Neural progenitor cell (in vitro differentiated cells): ENCODE data around the gene MARCHF6. TPM values are rescaled to one million over a fixed set of nuclear protein-coding genes. Genes with fewer than 3 reads are reported as not detected.

Experiments
- DNase-seq: peaks from one replicate; pipeline ENCODE4 v3.0.0-alpha.2; 2016; ENCODE audit warnings: low spot score
- H2AFZ ChIP-seq: fragments of 200-600 bp; sonication (generic); replicated peaks from 2 replicates; pipeline ENCODE4 v1.6.1; 2016; ENCODE audit warnings: antibody characterized with exemption
- H3F3A ChIP-seq: fragments of 200-600 bp; sonication (generic); 2 replicates; pipeline ENCODE4 v1.6.1; 2016; ENCODE audit warnings: antibody characterized with exemption, low read depth
- H3K27ac ChIP-seq: fragments of 200-600 bp; sonication (generic); 2 replicates; pipeline ENCODE4 v1.5.1; 2016; ENCODE audit warnings: mild to moderate bottlenecking
- H3K27me3 ChIP-seq: fragments of 200-600 bp; sonication (generic); 2 replicates; pipeline ENCODE4 v1.6.1; 2016; ENCODE audit warnings: mild to moderate bottlenecking, moderate library complexity
- H3K36me3 ChIP-seq: fragments of 200-600 bp; sonication (generic); 2 replicates; pipeline ENCODE4 v1.5.1; 2016
- H3K4me1 ChIP-seq: fragments of 200-600 bp; sonication (generic); 2 replicates; pipeline ENCODE4 v1.6.1; 2016; ENCODE audit warnings: mixed run types
- H3K4me2 ChIP-seq: fragments of 200-600 bp; sonication (generic); 2 replicates; pipeline ENCODE4 v1.6.1; 2016
- H3K4me3 ChIP-seq: fragments of 200-600 bp; sonication (generic); 2 replicates; pipeline ENCODE4 v1.5.1; 2016
- H3K79me2 ChIP-seq: fragments of 200-600 bp; sonication (generic); 2 replicates; pipeline ENCODE4 v1.6.1; 2016; ENCODE audit warnings: low read depth
- H3K9ac ChIP-seq: fragments of 200-600 bp; sonication (generic); 2 replicates; pipeline ENCODE4 v1.6.1; 2016
- H3K9me3 ChIP-seq: fragments of 200-600 bp; sonication (generic); 2 replicates; pipeline ENCODE4 v1.5.1; 2016; ENCODE audit warnings: low read depth
- H4K20me1 ChIP-seq: fragments of 200-600 bp; sonication (generic); 2 replicates; pipeline ENCODE4 v1.6.1; 2016; ENCODE audit warnings: low read depth
- H3K27ac Mint-ChIP-seq: 3 replicates; pipeline ENCODE4 v1.8.0; 2021; ENCODE audit warnings: mixed read lengths
- H3K27me3 Mint-ChIP-seq: 2 replicates; pipeline ENCODE4 v1.8.0; 2022; ENCODE audit warnings: low read depth, mild to moderate bottlenecking, inconsistent platforms, moderate library complexity, mixed read lengths; ENCODE audit not compliant: insufficient read depth
- H3K36me3 Mint-ChIP-seq: 3 replicates; pipeline ENCODE4 v1.8.0; 2021; ENCODE audit warnings: mixed read lengths
- H3K4me1 Mint-ChIP-seq: 3 replicates; pipeline ENCODE4 v1.8.0; 2021; ENCODE audit warnings: mixed read lengths
- H3K4me3 Mint-ChIP-seq: 3 replicates; pipeline ENCODE4 v1.8.0; 2021; ENCODE audit warnings: mild to moderate bottlenecking, moderate library complexity, mixed read lengths
- H3K9me3 Mint-ChIP-seq: 3 replicates; pipeline ENCODE4 v1.8.0; 2020; ENCODE audit warnings: mixed read lengths
- CTCF ChIP-seq: fragments of 200-600 bp; sonication (generic); IDR thresholded peaks from 2 replicates; pipeline ENCODE4 v1.5.1; 2017; ENCODE audit warnings: antibody characterized with exemption, mild to moderate bottlenecking
- EZH2 ChIP-seq: fragments of 200-600 bp; sonication (generic); IDR thresholded peaks from 2 replicates; pipeline ENCODE4 v1.6.1; 2017; ENCODE audit warnings: antibody characterized with exemption, mild to moderate bottlenecking, moderate library complexity
- EZH2phosphoT487 ChIP-seq: fragments of 200-600 bp; sonication (generic); IDR thresholded peaks from 2 replicates; pipeline ENCODE4 v1.6.1; 2017; ENCODE audit warnings: antibody characterized with exemption
- total RNA-seq: library from RNA; depleted of rRNA; stranded (reverse); fragments of >200 nt; gene quantifications from 2 replicates; pipeline ENCODE4 v1.2.3, GENCODE V29; 2015; ENCODE audit warnings: low replicate concordance

The MARCHF6 gene
- total RNA-seq, 1 donor from 2014 or later: 151 TPM

GRCh38 chr5:10328323-10328722 is 25.2 kb upstream of the MARCHF6 start:
- Histone ChIP-seq H3K79me2 (no peaks in the 10 kb centered on the region), H4K20me1 (no peaks in the 10 kb centered on the region), H3K4me3 (no peak overlapping the region), H3K9ac (no peak overlapping the region), H3K4me2 (no peak overlapping the region), H3K4me1 (no peaks in the 10 kb centered on the region), H3K27ac (no peak overlapping the region), H2AFZ (no peak overlapping the region), H3K27me3 (peaks cover 45% of the 10 kb centered on the region), H3K9me3 (no peaks in the 10 kb centered on the region), H3F3A (no peaks in the 10 kb centered on the region), H3K36me3 (no peaks in the 10 kb centered on the region)
- TF ChIP-seq CTCF (no peak), EZH2phosphoT487 (no peak), EZH2 (no peak)
- Mint-ChIP-seq H3K9me3 (peaks cover 2% of the 10 kb centered on the region), H3K27ac (no peak overlapping the region), H3K4me1 (peaks cover 23% of the 10 kb centered on the region), H3K36me3 (peaks cover 4% of the 10 kb centered on the region), H3K27me3 (peaks cover 18% of the 10 kb centered on the region), H3K4me3 (no peak overlapping the region)
- DNase-seq: no peak

- no peak overlapping the region for H3K4me2 ChIP-seq
- H3K4me3 ChIP-seq: no peak overlapping the region
- H3F3A ChIP-seq: no peaks in the 10 kb centered on the region
- H3K4me3 Mint-ChIP-seq: no peak overlapping the region
- H3K36me3 Mint-ChIP-seq: peaks cover 4% of the 10 kb centered on the region
- no peaks in the 10 kb centered on the region for H4K20me1 ChIP-seq
- H3K27me3 ChIP-seq: peaks cover 56% of the 10 kb centered on the region
- TF ChIP-seq EZH2phosphoT487 (no peak), EZH2 (no peak), CTCF (no peak)
- H3K27me3 Mint-ChIP-seq: peaks cover 25% of the 10 kb centered on the region
- H3K27ac ChIP-seq: no peak overlapping the region
- no peaks in the 10 kb centered on the region for H3K9me3 ChIP-seq
- peaks cover 6% of the 10 kb centered on the region for H3K4me1 ChIP-seq
- H3K9me3 Mint-ChIP-seq: peaks cover 2% of the 10 kb centered on the region
- H3K79me2 ChIP-seq: no peaks in the 10 kb centered on the region
- H3K27ac Mint-ChIP-seq: no peak overlapping the region
- peaks cover 16% of the 10 kb centered on the region for H3K4me1 Mint-ChIP-seq
- H3K36me3 ChIP-seq: no peaks in the 10 kb centered on the region
- no peak overlapping the region for H2AFZ ChIP-seq
- no peak overlapping the region for H3K9ac ChIP-seq
- no peak for DNase-seq
Observed at GRCh38 chr5:10329446-10329819, 24.1 kb upstream of the MARCHF6 start.

- no peak overlapping the region for H3K27ac Mint-ChIP-seq
- H3K36me3 Mint-ChIP-seq: peaks cover 4% of the 10 kb centered on the region
- Histone ChIP-seq H3K4me2 (no peak overlapping the region), H3K36me3 (no peaks in the 10 kb centered on the region), H3K27ac (no peak overlapping the region), H3K4me3 (no peak overlapping the region), H3K9me3 (no peaks in the 10 kb centered on the region), H3K79me2 (no peaks in the 10 kb centered on the region), H3K9ac (no peak overlapping the region), H3F3A (no peaks in the 10 kb centered on the region), H3K4me1 (peaks cover 6% of the 10 kb centered on the region), H3K27me3 (peaks cover 61% of the 10 kb centered on the region), H4K20me1 (no peaks in the 10 kb centered on the region), H2AFZ (no peak overlapping the region)
- DNase-seq: no peak
- no peak for TF ChIP-seq EZH2phosphoT487
- TF ChIP-seq CTCF: no peak
- TF ChIP-seq EZH2: no peak
- peaks cover 15% of the 10 kb centered on the region for H3K4me1 Mint-ChIP-seq
- peaks cover 2% of the 10 kb centered on the region for H3K9me3 Mint-ChIP-seq
- peaks cover 30% of the 10 kb centered on the region for H3K27me3 Mint-ChIP-seq
- H3K4me3 Mint-ChIP-seq: no peak overlapping the region
Observed at GRCh38 chr5:10329820-10330481, 23.5 kb upstream of the MARCHF6 start.
